GM12872 (cell line): Measurements from ENCODE around the gene METTL9.

Experiments used
- TF ChIP-seq, protein P1 (sequence below): IDR thresholded peaks from 3 replicates; pipeline ENCODE4 v1.5.1; 2011; ENCODE audit warnings: low read depth, mild to moderate bottlenecking, low read length, moderate library complexity; ENCODE audit not compliant: insufficient read depth

Gene METTL9

GRCh38 chr16:21654881-21655280 is 55.5 kb downstream of the METTL9 start:
- TF ChIP-seq, protein P1, sequence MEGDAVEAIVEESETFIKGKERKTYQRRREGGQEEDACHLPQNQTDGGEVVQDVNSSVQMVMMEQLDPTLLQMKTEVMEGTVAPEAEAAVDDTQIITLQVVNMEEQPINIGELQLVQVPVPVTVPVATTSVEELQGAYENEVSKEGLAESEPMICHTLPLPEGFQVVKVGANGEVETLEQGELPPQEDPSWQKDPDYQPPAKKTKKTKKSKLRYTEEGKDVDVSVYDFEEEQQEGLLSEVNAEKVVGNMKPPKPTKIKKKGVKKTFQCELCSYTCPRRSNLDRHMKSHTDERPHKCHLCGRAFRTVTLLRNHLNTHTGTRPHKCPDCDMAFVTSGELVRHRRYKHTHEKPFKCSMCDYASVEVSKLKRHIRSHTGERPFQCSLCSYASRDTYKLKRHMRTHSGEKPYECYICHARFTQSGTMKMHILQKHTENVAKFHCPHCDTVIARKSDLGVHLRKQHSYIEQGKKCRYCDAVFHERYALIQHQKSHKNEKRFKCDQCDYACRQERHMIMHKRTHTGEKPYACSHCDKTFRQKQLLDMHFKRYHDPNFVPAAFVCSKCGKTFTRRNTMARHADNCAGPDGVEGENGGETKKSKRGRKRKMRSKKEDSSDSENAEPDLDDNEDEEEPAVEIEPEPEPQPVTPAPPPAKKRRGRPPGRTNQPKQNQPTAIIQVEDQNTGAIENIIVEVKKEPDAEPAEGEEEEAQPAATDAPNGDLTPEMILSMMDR = no peak

GRCh38 chr16:21656795-21657768 is 57.7 kb downstream of the METTL9 start:
- TF ChIP-seq, protein P1 = peak; percentile 81

GRCh38 chr16:21659124-21659523 is 59.7 kb downstream of the METTL9 start:
- TF ChIP-seq, protein P1 = no peak

GRCh38 chr16:21663889-21664647 is 64.7 kb downstream of the METTL9 start, which contains the start of gene OTOA:
OTOA (plus strand) TSS chr16:21663968; CDS start chr16:21678515, 14,547 bp downstream.
- TF ChIP-seq, protein P1 = no peak

DNA sequence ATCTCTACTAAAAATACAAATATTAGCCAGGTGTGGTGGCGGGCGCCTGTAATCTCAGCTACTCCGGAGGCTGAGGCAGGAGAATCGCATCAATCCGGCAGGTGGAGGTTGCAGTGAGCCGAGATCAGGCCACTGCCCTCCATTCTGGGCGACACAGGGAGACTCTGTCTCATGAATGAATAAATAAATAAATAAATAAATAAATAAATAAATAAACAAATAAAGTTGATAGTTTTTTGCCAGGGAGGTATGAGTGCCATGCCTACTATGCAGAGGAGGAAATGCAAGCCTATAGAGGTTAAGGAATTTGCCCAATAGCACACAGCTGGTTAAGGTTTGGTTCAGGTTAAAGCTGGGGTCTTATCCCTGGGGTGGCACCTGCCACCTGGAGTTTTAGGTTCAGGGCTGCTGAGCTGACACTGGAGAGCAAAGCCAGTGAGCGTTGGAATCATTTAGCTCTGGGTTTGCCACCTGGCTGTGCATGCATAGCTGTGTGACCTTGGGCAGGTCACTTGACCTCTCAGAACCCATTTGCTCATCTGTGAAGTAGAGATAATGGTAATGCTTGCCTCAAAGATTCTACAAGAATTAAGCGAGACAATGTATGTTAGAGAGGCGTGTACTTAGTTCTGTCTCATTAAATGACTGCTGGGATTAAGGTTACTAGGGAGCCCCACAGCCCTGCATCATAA is 65.6 kb downstream of the METTL9 start:
- TF ChIP-seq, protein P1 = no peak

DNA sequence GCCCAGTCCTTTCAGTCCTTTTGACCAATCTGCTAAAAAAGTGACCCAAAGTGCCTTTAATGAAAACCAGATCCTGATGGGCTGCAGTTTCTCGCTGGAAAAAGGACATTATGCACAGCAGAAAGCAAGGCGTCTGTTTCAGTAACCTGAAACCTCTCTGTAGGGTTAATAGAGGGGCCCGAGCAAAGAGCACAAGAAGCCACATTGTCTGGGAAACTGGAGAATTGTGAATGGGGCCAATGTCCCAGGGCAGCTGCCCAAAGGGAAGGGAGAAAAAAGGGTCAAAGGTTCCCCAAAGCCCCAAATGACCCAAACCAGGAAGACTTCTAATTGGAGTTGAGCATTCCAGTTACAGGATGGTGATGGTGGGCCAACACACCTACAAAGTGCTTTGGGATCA is 67.4 kb downstream of the METTL9 start:
- TF ChIP-seq, protein P1 = no peak

GRCh38 chr16:21667575-21667974 is 68.2 kb downstream of the METTL9 start:
- TF ChIP-seq, protein P1 = no peak
